GM19328 (cell line): ENCODE results near the gene CDC42.

Experiments used
- ATAC-seq: cut with Tn5 transposase; IDR thresholded peaks from one replicate; pipeline ENCODE4 v1.9.1; 2021; ENCODE audit warnings: mild to moderate bottlenecking, moderate library complexity; ENCODE audit not compliant: unreplicated experiment

CDC42 gene

DNA sequence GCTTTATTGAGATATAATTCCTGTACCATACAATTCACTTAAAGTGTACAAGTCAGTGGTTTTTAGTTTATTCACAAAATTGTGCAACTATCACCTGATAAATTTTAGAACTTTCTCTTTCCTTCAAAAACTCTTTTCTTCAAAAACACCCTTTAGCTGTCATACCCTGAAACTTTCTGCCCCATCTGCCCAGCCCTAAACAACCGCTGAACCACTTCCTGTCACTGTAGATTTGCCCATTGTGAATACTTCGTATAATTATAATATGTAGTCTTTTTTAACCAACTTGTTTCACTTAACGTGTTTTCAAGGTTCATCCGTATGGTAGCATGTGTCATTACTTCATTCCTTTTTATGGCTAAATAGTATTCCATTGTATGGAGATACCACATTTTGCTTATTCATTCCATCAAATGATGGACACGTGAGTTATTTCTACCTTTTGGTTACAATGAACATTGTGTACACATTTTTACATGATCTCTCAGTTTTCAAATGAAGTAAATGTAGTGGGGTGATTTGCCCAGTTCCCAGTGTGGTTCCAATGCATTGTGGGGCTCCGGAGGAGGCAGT, 52.4 kb downstream of the CDC42 start:
- ATAC-seq: no peak

DNA sequence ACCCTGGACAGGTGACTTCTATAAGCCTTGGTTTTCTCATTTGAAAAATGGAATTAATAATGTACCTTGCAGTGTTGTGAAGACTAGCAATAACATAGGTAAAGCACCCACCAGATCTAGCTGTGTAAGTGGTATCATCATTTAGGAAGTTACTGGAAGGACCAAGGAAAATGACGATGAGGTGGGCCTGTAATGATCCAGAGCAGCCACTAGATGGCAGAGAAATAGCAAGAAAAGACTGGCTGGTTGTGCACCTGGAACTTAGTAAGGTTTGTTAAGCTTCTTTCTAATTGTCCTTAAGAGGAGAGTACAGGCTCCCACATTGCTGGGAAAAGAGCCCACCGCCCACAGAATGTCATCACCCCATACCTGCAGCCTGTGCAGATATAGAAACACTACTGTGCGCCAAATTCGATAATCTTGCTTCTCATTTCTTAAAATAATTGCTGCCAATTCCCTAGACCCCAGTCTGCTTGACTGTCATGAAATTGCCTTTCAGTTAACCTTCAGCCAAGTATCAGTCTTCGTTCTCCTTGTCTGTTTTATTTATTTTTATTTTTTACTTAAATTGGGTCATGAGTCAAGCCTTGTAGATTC, 53.2 kb downstream of the CDC42 start:
- ATAC-seq: no peak

DNA sequence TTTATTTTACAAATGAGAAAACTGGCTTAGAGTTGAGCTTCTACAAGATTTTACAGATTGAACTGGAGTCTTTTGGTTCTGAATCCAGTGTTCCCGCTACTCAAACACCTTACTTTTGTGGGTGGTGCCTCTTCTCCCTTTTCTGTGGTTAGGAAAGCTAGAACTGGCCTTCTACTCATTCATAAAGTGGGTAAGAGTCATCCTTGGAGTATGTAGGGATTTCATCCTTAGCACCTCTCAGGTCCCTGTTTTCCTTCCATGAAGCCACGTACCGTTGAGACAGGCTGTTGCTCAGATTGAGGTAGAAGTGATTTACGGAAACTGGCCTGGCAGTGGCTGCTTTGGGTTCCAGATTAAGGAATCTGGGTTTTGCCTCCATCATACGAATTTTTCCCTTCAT, 54.6 kb downstream of the CDC42 start:
- no peak for ATAC-seq

DNA sequence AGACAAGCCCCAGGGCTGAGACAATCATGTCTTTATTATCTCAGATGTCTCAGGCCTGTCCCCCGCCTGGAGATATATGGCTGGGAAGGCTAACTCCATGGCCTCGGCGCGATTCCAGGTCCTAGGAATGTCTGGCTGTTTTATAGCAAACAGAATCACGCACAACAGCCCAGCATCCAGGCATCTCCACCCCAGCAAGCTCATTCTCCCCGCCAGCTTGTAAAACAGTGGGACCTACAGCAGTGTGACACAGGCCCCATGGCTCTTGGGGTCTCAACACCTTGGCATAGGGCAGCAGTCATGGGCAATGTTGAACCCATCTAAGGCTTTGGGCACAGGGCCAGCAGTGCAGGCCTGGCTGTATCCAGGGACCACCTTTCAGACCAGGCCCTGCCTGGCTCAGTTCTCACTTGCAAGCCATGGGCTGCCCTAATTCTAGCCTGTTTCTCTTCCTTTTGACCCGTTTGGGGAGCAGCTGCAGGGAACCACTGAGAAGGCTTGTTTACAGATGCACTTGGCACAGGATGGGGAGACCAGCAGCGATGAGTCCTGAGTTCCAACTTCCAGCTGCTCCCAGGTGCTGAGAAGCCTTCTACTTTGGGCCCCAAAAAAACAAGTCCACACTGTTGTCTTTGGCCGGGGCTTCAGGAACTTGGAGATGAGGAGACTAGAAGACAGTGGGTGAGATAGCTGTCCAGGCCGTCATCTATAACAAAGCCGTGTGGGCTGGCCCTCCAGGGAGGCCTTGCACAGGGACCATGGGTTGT, 56.0 kb downstream of the CDC42 start:
- ATAC-seq: no peak

DNA sequence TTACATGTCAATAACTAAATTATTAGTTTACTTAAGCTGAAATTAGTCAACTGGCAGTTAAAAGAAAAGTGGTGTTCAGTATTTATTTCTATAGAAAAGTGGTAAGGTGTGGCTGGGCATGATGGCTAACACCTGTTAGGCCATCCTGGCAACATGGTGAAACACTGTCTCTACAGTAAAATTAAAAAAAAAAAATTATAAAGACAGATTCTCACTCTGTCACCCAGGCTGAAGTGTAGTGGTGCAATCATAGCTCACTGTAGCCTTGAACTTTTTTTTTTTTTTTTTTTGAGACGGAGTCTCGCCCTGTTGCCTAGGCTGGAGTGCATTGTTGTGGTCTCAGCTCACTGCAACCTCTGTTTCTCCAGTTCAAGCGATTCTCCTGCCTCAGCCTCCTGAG, 57.5 kb downstream of the CDC42 start:
- ATAC-seq: no peak

DNA sequence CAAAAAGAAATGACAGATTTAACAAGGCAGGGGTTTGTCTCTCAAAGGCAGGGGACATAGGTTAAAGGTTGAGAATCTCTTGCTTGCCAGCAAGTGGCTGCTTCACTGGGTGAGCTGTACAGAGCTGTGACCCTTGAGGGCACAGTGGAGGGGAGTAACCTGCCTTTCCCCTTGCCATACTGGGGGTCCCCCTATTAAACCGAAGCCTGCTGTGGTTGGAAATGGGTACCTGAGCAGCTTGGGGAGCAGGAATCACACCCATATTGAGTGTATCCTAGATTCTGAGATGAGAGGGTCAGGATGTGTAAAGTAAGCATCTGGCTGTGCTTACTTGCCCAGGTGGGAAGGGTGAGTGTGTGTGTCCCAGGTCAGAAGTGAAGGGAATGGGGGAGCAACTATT, 58.6 kb downstream of the CDC42 start:
- ATAC-seq: no peak

DNA sequence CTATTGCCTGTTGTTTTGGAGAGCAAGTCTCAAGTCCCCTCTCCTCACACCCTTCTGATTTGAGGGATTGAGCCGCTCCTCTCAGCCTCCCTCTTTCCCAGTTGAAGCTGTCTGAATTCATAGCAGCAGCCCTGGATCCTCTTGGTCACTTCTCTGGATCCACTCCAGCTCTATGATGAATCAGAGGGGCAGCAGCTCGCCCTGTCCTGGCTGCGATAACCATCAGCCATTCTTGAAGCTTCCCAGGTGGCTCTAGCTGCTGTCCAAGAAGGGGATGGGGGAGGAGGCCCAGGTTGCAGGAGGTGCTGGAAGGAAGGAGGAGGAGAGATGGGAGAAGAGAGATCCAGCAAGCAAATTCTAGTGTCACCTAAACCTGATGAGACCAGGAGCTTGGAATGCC, 59.1 kb downstream of the CDC42 start:
- no peak for ATAC-seq

DNA sequence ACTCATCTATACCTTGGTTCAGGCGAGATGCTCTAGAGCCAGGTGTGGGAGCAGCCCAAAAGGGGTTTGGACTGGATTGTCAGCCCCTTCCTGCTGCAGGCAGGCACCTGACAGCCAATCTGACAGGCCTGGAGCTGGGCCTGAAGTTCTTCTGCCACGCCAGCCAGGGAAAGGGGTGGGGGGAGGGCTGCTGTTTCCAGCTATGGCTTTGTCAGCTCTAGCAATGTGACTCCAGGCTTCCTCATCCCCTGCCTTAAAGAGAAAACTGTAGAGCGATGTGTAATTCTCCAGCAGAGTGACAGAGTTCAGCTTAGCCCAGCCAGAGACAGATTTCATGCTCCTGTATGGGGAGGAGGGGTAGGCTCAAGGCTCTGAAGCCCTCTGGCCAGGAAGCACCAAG, 60.0 kb downstream of the CDC42 start:
- no peak for ATAC-seq

DNA sequence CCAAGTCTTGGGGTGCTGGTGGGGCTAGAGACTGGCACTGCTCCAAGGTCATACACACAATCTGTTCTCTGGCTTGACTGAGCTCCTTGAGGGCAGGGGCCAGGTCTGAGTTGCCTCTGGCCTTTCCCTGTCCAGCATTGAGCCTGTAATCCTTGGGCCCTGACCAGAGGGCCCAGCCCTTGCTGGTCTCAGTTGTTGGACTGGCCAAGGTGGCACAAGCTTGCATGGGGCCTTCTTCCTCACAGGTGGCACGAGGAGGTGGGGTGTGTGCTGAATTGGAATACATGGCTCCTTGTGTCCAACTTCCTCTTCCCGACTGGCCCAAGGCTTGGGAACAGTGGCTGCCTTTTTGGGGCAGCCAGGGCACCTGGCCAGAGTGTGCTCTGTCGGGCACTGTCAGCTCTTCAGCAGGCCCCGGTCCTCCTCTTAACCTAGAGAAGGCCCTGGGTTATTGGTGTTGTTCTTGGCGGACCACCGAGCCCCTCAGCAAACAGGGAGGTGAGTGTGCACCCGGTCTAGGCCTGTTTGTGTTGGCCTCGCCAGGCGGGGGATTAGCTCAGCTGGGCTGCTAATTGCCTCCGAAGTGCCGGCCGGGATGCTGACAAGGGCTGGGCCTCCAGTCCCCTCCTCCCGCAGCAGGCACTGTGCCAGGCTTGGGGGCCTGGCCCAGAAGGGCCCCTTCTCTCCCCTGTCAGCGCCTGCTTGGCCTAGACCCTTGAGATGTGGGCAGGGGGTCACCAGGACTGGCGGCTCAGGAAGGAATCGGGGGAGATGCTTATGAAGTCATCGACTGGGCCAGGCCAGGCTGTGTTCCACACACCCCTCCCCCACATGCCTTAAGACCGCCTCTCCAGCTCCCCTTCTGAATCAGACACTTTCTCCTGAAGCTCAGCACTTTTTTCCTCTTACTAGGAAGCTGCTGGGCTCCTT, 61.8 kb downstream of the CDC42 start:
- ATAC-seq: no peak

DNA sequence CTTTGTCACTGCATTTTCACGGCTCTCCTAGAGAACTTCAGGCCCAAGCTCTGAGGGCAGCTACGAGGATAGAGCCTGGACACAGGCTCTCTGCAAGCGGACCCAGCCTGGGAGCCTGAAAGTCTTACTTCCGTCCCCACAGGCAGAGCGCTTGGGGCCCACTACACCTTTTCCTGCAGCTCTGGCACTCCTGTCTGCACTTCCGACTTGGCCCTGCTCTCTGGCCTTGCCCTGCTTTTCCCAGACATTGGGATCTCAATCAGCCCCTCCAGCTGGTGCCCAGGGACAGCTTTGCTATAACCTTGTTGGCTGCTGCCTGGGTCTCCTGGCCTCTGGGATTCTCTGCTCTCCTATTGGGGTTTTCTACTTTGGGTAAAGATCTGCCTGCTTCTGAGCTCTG, 62.8 kb downstream of the CDC42 start:
- ATAC-seq: no peak

DNA sequence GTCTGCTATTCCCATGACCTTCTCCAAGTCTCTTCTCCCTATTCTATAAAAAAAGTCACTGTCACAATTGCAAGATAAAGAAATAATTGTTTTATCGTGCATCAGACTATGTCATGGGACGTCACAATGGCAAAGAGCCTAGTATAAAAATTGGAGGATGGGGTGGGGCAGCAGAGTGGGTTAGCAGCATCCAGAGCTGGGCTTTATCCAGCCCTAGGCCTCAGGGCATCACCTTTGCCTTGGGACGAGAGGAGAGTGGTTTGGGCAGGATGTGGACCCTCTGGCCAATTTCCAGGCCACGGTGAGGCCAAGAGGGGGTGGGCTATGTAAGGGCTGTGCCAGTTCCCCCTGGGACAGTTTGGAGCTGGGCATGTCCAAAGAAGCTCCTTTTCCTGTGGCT, 64.7 kb downstream of the CDC42 start:
- no peak for ATAC-seq

DNA sequence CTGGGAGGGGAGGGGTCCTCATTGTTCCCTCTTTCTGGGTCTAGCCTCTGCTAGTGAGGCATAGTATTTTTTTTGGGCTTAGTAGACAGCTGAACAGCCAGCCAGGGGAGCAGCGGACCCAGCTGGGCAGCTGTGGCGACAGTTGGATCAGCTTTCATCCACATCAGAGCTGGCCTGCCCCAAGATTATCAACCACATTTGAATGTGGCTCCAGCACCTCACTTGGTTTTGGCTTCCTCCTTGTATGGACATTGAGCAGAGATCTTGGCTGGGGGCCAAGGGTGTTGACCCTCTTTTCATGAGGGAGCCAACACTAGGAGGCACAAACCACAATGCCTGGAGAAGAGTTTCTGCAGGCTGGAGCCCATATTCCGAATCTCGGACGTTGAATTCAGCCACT, 65.3 kb downstream of the CDC42 start:
- ATAC-seq: no peak

DNA sequence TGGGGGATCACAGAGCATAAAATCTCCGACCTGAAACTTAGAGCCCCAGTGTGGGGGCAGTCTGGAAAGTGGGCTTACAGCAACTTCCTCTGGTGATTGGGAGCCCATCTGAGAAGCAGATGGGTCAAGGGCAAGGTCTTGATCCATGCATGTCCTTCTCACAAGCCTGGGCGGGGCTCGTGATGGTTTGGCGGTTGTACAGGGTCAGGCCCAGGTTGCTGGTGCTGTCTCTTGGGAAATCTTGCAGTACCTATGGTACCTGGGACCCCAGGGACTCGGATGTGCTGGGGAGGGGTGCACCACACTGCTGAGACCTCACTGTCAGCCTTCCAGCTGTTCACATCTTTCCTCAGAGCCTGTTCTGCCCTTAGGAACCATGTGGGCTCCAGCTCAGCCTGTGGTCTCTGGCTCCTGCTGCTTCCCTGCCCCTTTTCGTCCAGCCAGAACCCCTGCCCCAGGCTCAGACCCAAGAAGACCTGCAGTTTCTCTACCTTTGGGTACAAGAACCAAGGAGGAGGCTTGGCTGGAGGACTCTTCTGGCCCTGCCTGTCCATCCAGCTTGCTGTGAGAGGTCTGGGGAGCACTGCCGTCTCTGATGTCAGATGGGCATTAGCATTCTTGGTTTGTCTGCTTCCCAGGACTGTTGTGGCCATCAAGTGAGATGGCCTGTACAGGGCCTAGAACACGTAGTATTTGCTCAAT, 65.9 kb downstream of the CDC42 start:
- no peak for ATAC-seq

DNA sequence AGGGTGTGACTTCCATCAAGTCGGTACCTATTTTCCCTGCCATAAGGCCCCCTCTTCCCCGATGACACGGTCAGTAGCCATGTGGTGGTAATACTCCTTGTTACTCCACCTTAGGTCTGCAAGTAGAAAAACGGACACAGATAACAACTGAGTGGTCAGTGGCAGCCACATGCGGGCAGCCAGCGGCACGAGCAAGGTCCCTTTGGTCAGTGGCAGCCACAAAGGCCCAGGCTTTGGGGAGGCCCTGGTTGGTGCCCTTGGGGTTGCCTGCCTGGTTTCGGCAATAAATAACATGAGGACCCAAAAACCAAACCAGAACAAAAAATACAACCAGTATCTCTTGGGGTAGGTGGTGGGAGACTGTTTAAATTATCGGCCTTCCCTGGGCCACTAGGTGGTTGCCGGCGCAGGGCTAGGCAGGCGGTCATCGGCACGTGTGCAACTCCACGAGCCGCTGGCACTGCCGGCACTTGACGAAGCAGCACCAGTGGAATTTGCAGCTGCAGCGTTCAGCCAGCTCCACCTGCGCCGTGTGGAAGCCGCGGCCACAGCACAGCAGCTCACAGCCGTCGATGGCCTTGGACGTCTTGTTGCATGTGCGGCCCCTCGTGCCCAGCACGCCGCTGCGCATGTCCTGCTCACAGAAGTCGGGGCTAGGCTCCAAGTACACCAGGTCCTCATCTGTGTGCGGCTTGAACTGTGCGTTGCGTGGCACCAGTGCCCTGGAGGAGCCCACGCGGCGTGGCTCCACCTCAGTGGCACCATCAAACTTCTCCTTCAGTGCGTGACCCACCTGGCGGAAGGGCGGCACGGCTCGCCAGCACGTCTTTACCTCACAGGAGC, 67.3 kb downstream of the CDC42 start:
- ATAC-seq: no peak

DNA sequence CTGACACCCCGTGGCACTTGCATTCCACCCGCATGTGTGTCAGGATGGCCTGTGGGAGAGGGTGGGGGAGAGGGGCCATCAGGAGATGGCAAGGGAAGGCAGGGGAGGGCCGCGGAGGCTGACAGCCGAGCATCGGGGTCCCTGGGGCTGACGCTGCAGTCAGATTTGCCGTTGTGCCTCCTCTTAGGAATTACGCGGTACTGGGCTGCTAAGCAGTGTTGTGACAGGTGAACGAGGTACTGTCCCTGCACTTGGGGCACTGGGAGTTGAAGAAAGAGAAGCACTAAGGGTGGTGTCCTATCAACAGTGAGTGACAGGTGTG, 67.9 kb downstream of the CDC42 start:
- ATAC-seq: no peak

DNA sequence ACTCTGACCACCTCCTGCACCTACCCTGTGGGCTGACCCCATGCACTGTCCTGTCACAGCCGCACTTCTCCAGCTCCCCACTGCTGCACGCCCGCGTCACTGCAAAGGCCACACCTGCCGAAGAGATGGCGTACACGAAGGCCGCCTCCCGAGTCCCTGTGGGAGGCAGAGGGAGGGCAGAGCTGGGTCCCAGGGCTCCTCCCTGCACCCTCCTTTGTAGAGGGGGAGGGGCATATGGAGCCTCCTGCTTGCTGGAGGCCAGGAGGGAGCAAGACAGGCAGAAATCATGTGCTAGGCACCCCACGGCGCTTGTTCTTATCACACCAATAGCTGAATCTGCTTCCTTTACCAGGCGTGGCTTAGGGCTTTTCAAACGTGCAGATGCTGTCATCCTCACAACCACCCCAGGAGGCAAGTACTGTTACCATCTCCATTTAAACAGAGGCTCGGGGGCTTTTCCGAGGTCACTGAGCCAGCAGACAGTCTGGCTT, 69.0 kb downstream of the CDC42 start:
- ATAC-seq: no peak

DNA sequence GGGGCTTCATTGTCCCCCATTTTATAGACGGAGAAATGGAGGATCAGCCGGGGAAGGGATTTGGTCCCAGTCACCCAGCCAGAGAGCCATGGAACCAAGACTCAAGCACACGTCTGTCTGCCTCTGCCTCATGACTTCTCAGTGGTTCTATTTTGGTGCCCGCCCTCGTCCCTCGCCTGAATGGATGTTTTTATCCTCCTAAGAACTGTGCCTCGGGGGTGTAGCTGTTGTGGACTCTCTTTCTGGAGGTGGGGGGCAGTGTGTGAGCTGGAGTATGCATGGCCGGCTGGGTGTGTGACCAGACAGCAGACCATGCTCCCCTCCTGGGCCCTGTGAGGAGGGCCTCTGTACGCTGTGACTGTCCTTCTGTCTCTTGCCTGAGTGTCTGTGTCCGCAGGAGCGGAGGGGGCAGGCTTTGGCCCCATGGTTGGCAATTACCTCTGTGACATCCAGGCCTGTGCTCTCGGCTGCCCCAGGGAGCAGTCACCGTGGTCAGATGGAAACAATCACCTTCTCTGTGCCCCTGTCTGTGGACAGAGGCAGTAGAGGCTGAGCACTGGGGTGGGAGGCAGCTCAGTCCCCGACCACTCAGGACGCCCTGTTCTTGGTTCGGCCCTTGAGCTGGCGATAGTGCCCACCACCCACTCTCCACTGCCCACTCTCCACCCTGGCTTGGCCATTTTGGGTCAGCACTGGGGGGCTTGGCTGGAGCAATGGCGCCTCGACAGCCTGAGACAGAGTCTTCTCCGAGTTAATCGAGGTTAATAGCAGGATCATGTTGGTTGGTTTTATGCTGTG, 70.0 kb downstream of the CDC42 start:
- ATAC-seq: no peak

DNA sequence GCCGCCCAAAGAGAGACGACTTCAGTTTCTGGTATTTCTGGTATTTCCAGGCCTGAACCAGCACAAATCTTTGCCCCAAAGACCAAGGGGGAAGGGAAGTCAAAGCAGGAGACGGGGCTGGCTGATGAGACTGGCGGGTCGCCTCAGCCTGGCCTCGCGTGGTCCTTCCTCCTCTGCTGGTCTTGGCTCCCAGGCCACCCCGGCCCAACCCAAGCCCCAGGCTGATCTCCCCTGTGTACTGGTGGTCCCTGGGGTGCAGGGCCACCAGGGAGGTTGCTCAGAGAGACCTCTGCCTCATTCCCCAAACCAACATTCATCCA, 70.5 kb downstream of the CDC42 start:
- no peak for ATAC-seq

DNA sequence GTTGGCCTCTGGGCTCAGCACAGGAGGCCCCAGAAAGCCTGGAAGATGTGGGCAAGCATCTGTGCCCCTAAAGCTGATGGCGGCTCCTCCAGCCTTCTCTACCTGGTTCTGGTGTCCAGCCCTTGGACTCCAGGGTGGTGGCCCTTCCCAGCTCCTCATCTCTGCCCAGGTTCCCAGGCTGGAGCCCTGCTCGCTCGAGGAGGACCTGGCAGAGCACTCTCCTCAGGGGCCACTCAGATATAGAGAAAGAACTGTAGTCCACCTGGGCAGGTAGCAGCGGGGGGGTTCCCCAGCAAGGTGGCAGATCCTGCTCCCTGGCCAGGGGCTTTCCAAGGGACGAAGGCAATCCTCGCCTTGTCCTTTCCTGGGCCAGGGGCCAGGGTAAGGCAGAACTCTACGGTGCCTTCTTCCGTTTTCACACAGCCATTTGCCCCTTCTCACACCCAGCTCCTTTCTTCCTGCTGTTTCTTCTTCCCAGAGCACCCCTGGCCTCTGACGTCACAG, 71.4 kb downstream of the CDC42 start:
- ATAC-seq: no peak
